PC-9 (cell line): ENCODE measurements around the gene ATXN2L. TPM values are rescaled to one million over a fixed set of nuclear protein-coding genes. Genes with fewer than 3 reads are reported as not detected.
"Not testable (repeated sequence)": the region's sequence is repeated elsewhere in the genome, so short reads cannot be mapped to it uniquely, and the experiment has no call there.

Source experiments
- BruUV-seq: library from RNA; stranded (reverse); fragments of 400-500 nt; replicated peaks from 2 replicates; lab custom pipeline; 2021; lab: Mats Ljungman, UMichigan
- CTCF ChIA-PET: fragments of 300-600 bp; sonication (Branson Sonifier 250); formaldehyde crosslinking; loops from one replicate; lab custom pipeline; 2022; ENCODE audit warnings: antibody characterized with exemption; lab: Charles Lee
- POLR2A ChIA-PET: fragments of 300-600 bp; sonication (Branson Sonifier 250); formaldehyde crosslinking; loops from one replicate; lab custom pipeline; 2022; ENCODE audit warnings: antibody characterized with exemption; ENCODE audit not compliant: unreplicated experiment; lab: Charles Lee
- DNase-seq, 2 experiments: peaks; one replicate each; pipeline versions ENCODE4 v3.0.0 to v3.0.0-alpha.2; 2015 to 2022; ENCODE audit warnings: mixed read lengths in 1 of 2
- H2AFZ ChIP-seq: fragments of 200-600 bp; sonication (generic); 2 replicates; pipeline ENCODE4 v1.8.1; 2017; ENCODE audit warnings: antibody characterized with exemption
- H3F3A ChIP-seq: fragments of 200-600 bp; sonication (generic); 2 replicates; pipeline ENCODE4 v1.8.1; 2017; ENCODE audit warnings: antibody characterized with exemption, mild to moderate bottlenecking, low read depth; ENCODE audit not compliant: insufficient read depth
- H3K27ac ChIP-seq: fragments of 200-600 bp; sonication (generic); 2 replicates; pipeline ENCODE4 v1.6.1; 2016; ENCODE audit warnings: mixed run types
- H3K27me3 ChIP-seq: fragments of 200-600 bp; sonication (generic); 2 replicates; pipeline ENCODE4 v1.6.1; 2016; ENCODE audit warnings: low read depth, mixed run types; ENCODE audit not compliant: insufficient read depth
- H3K36me3 ChIP-seq: fragments of 200-600 bp; sonication (generic); 2 replicates; pipeline ENCODE4 v1.6.1; 2016; ENCODE audit warnings: low read depth, mixed run types
- H3K4me1 ChIP-seq: fragments of 200-600 bp; sonication (generic); replicated peaks from 2 replicates; pipeline ENCODE4 v1.6.1; 2016; ENCODE audit warnings: mixed run types; ENCODE audit not compliant: insufficient read depth
- H3K4me2 ChIP-seq: fragments of 200-600 bp; sonication (generic); 2 replicates; pipeline ENCODE4 v1.6.1; 2017; ENCODE audit warnings: mixed run types
- H3K4me3 ChIP-seq: fragments of 200-600 bp; sonication (generic); 2 replicates; pipeline ENCODE4 v1.6.1; 2016; ENCODE audit warnings: mixed run types
- H3K79me2 ChIP-seq: fragments of 200-600 bp; sonication (generic); 2 replicates; pipeline ENCODE4 v1.6.1; 2017; ENCODE audit warnings: low read depth, mixed run types
- H3K9me2 ChIP-seq: fragments of 200-600 bp; sonication (generic); 2 replicates; pipeline ENCODE4 v1.8.1; 2017; ENCODE audit warnings: mild to moderate bottlenecking; ENCODE audit not compliant: insufficient read depth
- H3K9me3 ChIP-seq: fragments of 200-600 bp; sonication (generic); 2 replicates; pipeline ENCODE4 v1.8.1; 2016; ENCODE audit warnings: low read depth; ENCODE audit not compliant: insufficient read depth
- H4K20me1 ChIP-seq: fragments of 200-600 bp; sonication (generic); 2 replicates; pipeline ENCODE4 v1.8.1; 2017; ENCODE audit not compliant: insufficient read depth
- CTCF ChIP-seq: fragments of 200-600 bp; sonication (generic); conservative IDR thresholded peaks from 2 replicates; pipeline ENCODE4 v1.6.1; 2017; ENCODE audit warnings: mixed run types, antibody characterized with exemption, mild to moderate bottlenecking, moderate library complexity
- EZH2 ChIP-seq: fragments of 200-600 bp; sonication (generic); IDR thresholded peaks from 2 replicates; pipeline ENCODE4 v1.8.0; 2017; ENCODE audit warnings: antibody characterized with exemption, low read depth
- intact Hi-C: fragments of 100-400 bp; cut with micrococcal nuclease; formaldehyde crosslinking; loops from one replicate; pipeline ENCODE4 v1.10.0; 2022; ENCODE audit not compliant: unreplicated experiment
- total RNA-seq: library from RNA; stranded (reverse); gene quantifications from 2 replicates; pipeline ENCODE4 v1.2.3, GENCODE V29; 2021

The ATXN2L gene
- total RNA-seq, 1 experiment from 2014 or later = 356 TPM

GRCh38 chr16:28865722-28866453 lies 43.1 kb downstream of the ATXN2L start:
- no peak for DNase-seq
- Histone ChIP-seq H3K27ac (no peak overlapping the region), H4K20me1 (peaks cover 11% of the 10 kb centered on the region; the same call in 1 of the 2 replicates), H3K4me1 (peaks cover 20% of the 10 kb centered on the region), H3F3A (peaks cover 7% of the 10 kb centered on the region; the same call in 1 of the 2 replicates), H3K27me3 (no peaks in the 10 kb centered on the region), H3K36me3 (0 out of 2 replicates have a peak, but pooled peaks cover 11% of the 10 kb centered on the region), H3K4me2 (no peak overlapping the region), H2AFZ (no peak overlapping the region), H3K4me3 (no peak overlapping the region), H3K9me3 (no peaks in the 10 kb centered on the region), H3K9me2 (no peaks in the 10 kb centered on the region), H3K79me2 (peaks cover 42% of the 10 kb centered on the region)
- no TSS peak for BruUV-seq
- intact Hi-C loops = no loop called here
- TF ChIP-seq EZH2 (no peak), CTCF (no peak)
- POLR2A ChIA-PET = interaction anchor here (0.7 kb wide), 1 partner anchor 1632 kb away, joined by 4 read pairs; no protein-coding TSS in a partner anchor
- CTCF ChIA-PET = interaction anchor here (0.6 to 1.0 kb wide), 2 partner anchors 24 to 58 kb away, joined by 4 to 13 read pairs; no protein-coding TSS in a partner anchor

GRCh38 chr16:28866454-28866804 lies 43.6 kb downstream of the ATXN2L start:
- peaks cover 11% of the 10 kb centered on the region; the same call in 1 of the 2 replicates for H4K20me1 ChIP-seq
- POLR2A ChIA-PET = interaction anchor here (0.7 kb wide), 1 partner anchor 1632 kb away, joined by 4 read pairs; no protein-coding TSS in a partner anchor
- H3K4me2 ChIP-seq = no peak overlapping the region
- H3F3A ChIP-seq = peaks cover 7% of the 10 kb centered on the region; the same call in 1 of the 2 replicates
- no peak overlapping the region for H2AFZ ChIP-seq
- intact Hi-C loops = no loop called here
- H3K79me2 ChIP-seq = peaks cover 41% of the 10 kb centered on the region
- H3K4me1 ChIP-seq = peaks cover 20% of the 10 kb centered on the region
- H3K9me2 ChIP-seq = no peaks in the 10 kb centered on the region
- H3K27me3 ChIP-seq = no peaks in the 10 kb centered on the region
- H3K4me3 ChIP-seq = no peak overlapping the region
- H3K36me3 ChIP-seq = 0 out of 2 replicates have a peak, but pooled peaks cover 11% of the 10 kb centered on the region
- no peaks in the 10 kb centered on the region for H3K9me3 ChIP-seq
- CTCF ChIA-PET = interaction anchor here (1.0 kb wide), 1 partner anchor 57 kb away, joined by 13 read pairs; no protein-coding TSS in a partner anchor
- BruUV-seq = no TSS peak
- DNase-seq = no peak
- no peak for TF ChIP-seq CTCF
- TF ChIP-seq EZH2 = no peak
- H3K27ac ChIP-seq = no peak overlapping the region

- intact Hi-C loops = no loop called here
- no peak for TF ChIP-seq EZH2
- TF ChIP-seq CTCF = no peak
- Histone ChIP-seq H2AFZ (no peak overlapping the region), H3K36me3 (0 out of 2 replicates have a peak, but pooled peaks cover 11% of the 10 kb centered on the region), H3K4me1 (peaks cover 14% of the 10 kb centered on the region), H3K79me2 (peaks cover 33% of the 10 kb centered on the region), H3K27me3 (no peaks in the 10 kb centered on the region), H3K4me2 (no peak overlapping the region), H3K4me3 (no peak overlapping the region), H3K27ac (no peak overlapping the region), H3K9me3 (no peaks in the 10 kb centered on the region), H4K20me1 (peaks cover 11% of the 10 kb centered on the region; the same call in 1 of the 2 replicates), H3K9me2 (no peaks in the 10 kb centered on the region), H3F3A (peaks cover 7% of the 10 kb centered on the region; the same call in 1 of the 2 replicates)
- ChIA-PET POLR2A (interaction anchor here (0.7 kb wide), 1 partner anchor 20 kb away, joined by 8 read pairs; no protein-coding TSS in a partner anchor), CTCF (interaction anchor here (0.5 kb wide), 1 partner anchor 136 kb away, joined by 4 read pairs; no protein-coding TSS in a partner anchor)
- no peak for DNase-seq
- no TSS peak for BruUV-seq
Measured at GRCh38 chr16:28867241-28867640, 44.4 kb downstream of the ATXN2L start.

GRCh38 chr16:28867646-28868045 lies 44.8 kb downstream of the ATXN2L start:
- H2AFZ ChIP-seq, H3K27me3 ChIP-seq, intact Hi-C loops, H3F3A ChIP-seq, H3K4me3 ChIP-seq, H3K4me2 ChIP-seq, BruUV-seq, H3K27ac ChIP-seq, H3K9me2 ChIP-seq, DNase-seq, H3K9me3 ChIP-seq: not testable (repeated sequence)
- peaks cover 29% of the 10 kb centered on the region for H3K79me2 ChIP-seq
- H3K36me3 ChIP-seq = 0 out of 2 replicates have a peak, but pooled peaks cover 11% of the 10 kb centered on the region
- ChIA-PET POLR2A (interaction anchor here (0.7 kb wide), 1 partner anchor 19 kb away, joined by 8 read pairs; no protein-coding TSS in a partner anchor), CTCF (interaction anchor here (0.5 kb wide), 1 partner anchor 135 kb away, joined by 4 read pairs; no protein-coding TSS in a partner anchor)
- H4K20me1 ChIP-seq = peaks cover 14% of the 10 kb centered on the region; the same call in 1 of the 2 replicates
- peaks cover 11% of the 10 kb centered on the region for H3K4me1 ChIP-seq
